HepG2 (cell line): ENCODE measurements around the gene C14orf93. TPM values are rescaled to one million over a fixed set of nuclear protein-coding genes. Genes with fewer than 3 reads are reported as not detected.

Source experiments
- ARID4A ChIP-seq: sonication (generic); formaldehyde crosslinking; IDR thresholded peaks from 2 replicates; pipeline ENCODE4 v1.5.0; 2020; ENCODE audit warnings: mild to moderate bottlenecking, missing genetic modification reagents, borderline replicate concordance
- CBX1 ChIP-seq: IDR thresholded peaks from one replicate; pipeline ENCODE4 v1.6.1; 2016; ENCODE audit warnings: antibody characterized with exemption, low read depth
- CHCHD3 ChIP-seq: sonication (generic); formaldehyde crosslinking; IDR thresholded peaks from 2 replicates; pipeline ENCODE4 v1.8.0; 2022; ENCODE audit warnings: mild to moderate bottlenecking, missing genetic modification reagents, moderate library complexity
- CREM ChIP-seq, 2 experiments: sonication (generic) in 1 of 2; formaldehyde crosslinking in 1 of 2; IDR thresholded peaks; 2 replicates each; pipeline versions ENCODE4 v1.4.0 to v1.6.1; 2016 to 2020; ENCODE audit warnings: antibody characterized with exemption in 1 of 2, mild to moderate bottlenecking in 1 of 2, missing genetic modification reagents in 1 of 2
- ESRRA ChIP-seq: sonication (generic); formaldehyde crosslinking; IDR thresholded peaks from 2 replicates; pipeline ENCODE4 v1.5.1; 2020; ENCODE audit warnings: mild to moderate bottlenecking, low read depth, missing genetic modification reagents
- FOXO1 ChIP-seq: sonication (generic); formaldehyde crosslinking; IDR thresholded peaks from 2 replicates; pipeline ENCODE4 v1.4.0; 2020; ENCODE audit warnings: missing genetic modification reagents
- GZF1 ChIP-seq: sonication (generic); formaldehyde crosslinking; IDR thresholded peaks from 2 replicates; pipeline ENCODE4 v1.5.1; 2020; ENCODE audit warnings: mild to moderate bottlenecking, missing genetic modification reagents
- IKZF1 ChIP-seq: fragments of 450-650 bp; IDR thresholded peaks from 2 replicates; pipeline ENCODE4 v1.7.1; 2016
- KDM6A ChIP-seq: IDR thresholded peaks from 2 replicates; pipeline ENCODE4 v1.6.1; 2016; ENCODE audit warnings: low read depth
- MED1 ChIP-seq: sonication (generic); formaldehyde crosslinking; IDR thresholded peaks from 2 replicates; pipeline ENCODE4 v1.4.0; 2020; ENCODE audit warnings: missing genetic modification reagents
- MEIS1 ChIP-seq: sonication (generic); formaldehyde crosslinking; IDR thresholded peaks from 2 replicates; pipeline ENCODE4 v1.9.0; 2021; ENCODE audit warnings: mild to moderate bottlenecking, missing genetic modification reagents, moderate library complexity, borderline replicate concordance
- POLR2AphosphoS2 ChIP-seq: IDR thresholded peaks from 2 replicates; pipeline ENCODE4 v1.6.1; 2011; ENCODE audit warnings: low read depth, low read length, improper control_type of control experiment
- PRPF4 ChIP-seq: fragments of 200-400 bp; formaldehyde crosslinking; IDR thresholded peaks from 2 replicates; pipeline ENCODE4 v1.6.1; 2016; ENCODE audit warnings: low read length, low read depth; ENCODE audit not compliant: poor library complexity, severe bottlenecking
- RAD51 ChIP-seq: fragments of 450-650 bp; IDR thresholded peaks from 2 replicates; pipeline ENCODE4 v1.6.1; 2016; ENCODE audit warnings: borderline replicate concordance
- RARG ChIP-seq: sonication (generic); formaldehyde crosslinking; IDR thresholded peaks from 2 replicates; pipeline ENCODE4 v1.4.0; 2020; ENCODE audit warnings: low read depth, mild to moderate bottlenecking, missing genetic modification reagents
- TEAD2 ChIP-seq: sonication (generic); formaldehyde crosslinking; IDR thresholded peaks from 2 replicates; pipeline ENCODE4 v1.9.0; 2021; ENCODE audit warnings: missing genetic modification reagents
- U2AF2 ChIP-seq: fragments of 200-400 bp; formaldehyde crosslinking; IDR thresholded peaks from 2 replicates; pipeline ENCODE4 v1.6.1; 2017; ENCODE audit warnings: low read depth, mild to moderate bottlenecking, low read length
- ZNF354B ChIP-seq: sonication (generic); formaldehyde crosslinking; IDR thresholded peaks from 2 replicates; pipeline ENCODE4 v1.8.0; 2022; ENCODE audit warnings: mild to moderate bottlenecking, missing genetic modification reagents
- ZNF672 ChIP-seq: sonication (generic); formaldehyde crosslinking; IDR thresholded peaks from 2 replicates; pipeline ENCODE4 v1.8.1; 2022; ENCODE audit warnings: missing genetic modification reagents
- ZNF687 ChIP-seq: sonication (generic); formaldehyde crosslinking; IDR thresholded peaks from 2 replicates; pipeline ENCODE4 v1.5.1; 2020; ENCODE audit warnings: mild to moderate bottlenecking, missing genetic modification reagents, moderate library complexity
- polyA plus RNA-seq, 8 experiments: library from polyadenylated mRNA; depleted of rRNA in 3 of 8; stranded (reverse) in 7 of 8; unstranded in 1 of 8; fragments of >200 nt; fragmentation: Illumina TruSeq in 4 of 8; extraction: Trizol in 4 of 8; gene quantifications; 2 replicates each; pipeline versions ENCODE4 v1.2.1 to v1.2.3, GENCODE V29; 2011 to 2016; ENCODE audit warnings: low read depth in 4 of 8, missing spikeins in 1 of 8, mixed read lengths in 1 of 8; ENCODE audit not compliant: insufficient read depth in 1 of 8
- total RNA-seq, 5 experiments: library from RNA; depleted of rRNA; stranded (reverse); fragments of >200 nt; fragmentation: Illumina TruSeq; extraction: Trizol; gene quantifications; 2 replicates each; pipeline ENCODE4 v1.2.3, GENCODE V29; 2016; ENCODE audit warnings: low read depth in 1 of 5
- TF ChIP-seq, protein P1 (sequence below): sonication (generic); formaldehyde crosslinking; IDR thresholded peaks from 2 replicates; pipeline ENCODE4 v1.4.0; 2020; ENCODE audit warnings: missing genetic modification reagents
- TF ChIP-seq, protein P2 (sequence below), 2 experiments: fragments of 450-650 bp in 1 of 2; sonication (generic) in 1 of 2; formaldehyde crosslinking; IDR thresholded peaks; 2 replicates each; pipeline versions ENCODE4 v1.5.0 to v1.8.0; 2020 to 2022; ENCODE audit warnings: mild to moderate bottlenecking in 1 of 2, missing genetic modification reagents in 1 of 2

The C14orf93 gene
- total and polyA plus RNA-seq, 2 of the 13 experiments (the other 11 are each of a cell fraction or from before 2014, with no cell fraction given): 11.4 to 22.5 TPM

DNA sequence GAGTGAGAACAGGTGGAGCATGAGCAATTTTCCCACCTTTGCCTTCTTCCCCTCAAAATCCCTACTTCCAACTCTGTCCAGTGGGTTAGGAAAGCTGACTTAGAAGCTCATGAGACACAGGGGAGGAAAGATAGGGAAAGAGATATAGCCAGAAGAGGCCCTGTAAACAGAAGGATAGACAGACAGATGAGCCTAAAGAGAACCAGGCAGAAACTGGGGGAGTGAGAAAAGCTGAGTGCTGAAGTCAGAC is 32.6 kb downstream of the C14orf93 start (continued):
- TF ChIP-seq ZNF687 (CRISPR knock-in tag): no peak
- TF ChIP-seq CHCHD3 (CRISPR knock-in tag): no peak
- TF ChIP-seq ESRRA (CRISPR knock-in tag): no peak
- TF ChIP-seq, protein P1, sequence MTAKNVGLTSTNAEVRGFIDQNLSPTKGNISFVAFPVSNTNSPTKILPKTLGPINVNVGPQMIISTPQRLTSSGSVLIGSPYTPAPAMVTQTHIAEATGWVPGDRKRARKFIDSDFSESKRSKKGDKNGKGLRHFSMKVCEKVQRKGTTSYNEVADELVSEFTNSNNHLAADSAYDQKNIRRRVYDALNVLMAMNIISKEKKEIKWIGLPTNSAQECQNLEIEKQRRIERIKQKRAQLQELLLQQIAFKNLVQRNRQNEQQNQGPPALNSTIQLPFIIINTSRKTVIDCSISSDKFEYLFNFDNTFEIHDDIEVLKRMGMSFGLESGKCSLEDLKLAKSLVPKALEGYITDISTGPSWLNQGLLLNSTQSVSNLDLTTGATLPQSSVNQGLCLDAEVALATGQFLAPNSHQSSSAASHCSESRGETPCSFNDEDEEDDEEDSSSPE (CRISPR knock-in tag): no peak
- no peak for TF ChIP-seq MEIS1 (CRISPR knock-in tag)
- no peak for TF ChIP-seq TEAD2 (CRISPR knock-in tag)
- TF ChIP-seq KDM6A (CRISPR knock-in tag): no peak
- TF ChIP-seq GZF1 (CRISPR knock-in tag): no peak; the same call in 1 of the 2 replicates
- no peak for TF ChIP-seq RARG (CRISPR knock-in tag)
- TF ChIP-seq CBX1: no peak
- TF ChIP-seq CREM (IDR thresholded peaks at IDR 0.05): no peak
- TF ChIP-seq CREM (CRISPR knock-in tag; IDR thresholded peaks at IDR 0.05): no peak
- TF ChIP-seq MED1 (CRISPR knock-in tag): no peak
- no peak for TF ChIP-seq U2AF2
- TF ChIP-seq, protein P2, sequence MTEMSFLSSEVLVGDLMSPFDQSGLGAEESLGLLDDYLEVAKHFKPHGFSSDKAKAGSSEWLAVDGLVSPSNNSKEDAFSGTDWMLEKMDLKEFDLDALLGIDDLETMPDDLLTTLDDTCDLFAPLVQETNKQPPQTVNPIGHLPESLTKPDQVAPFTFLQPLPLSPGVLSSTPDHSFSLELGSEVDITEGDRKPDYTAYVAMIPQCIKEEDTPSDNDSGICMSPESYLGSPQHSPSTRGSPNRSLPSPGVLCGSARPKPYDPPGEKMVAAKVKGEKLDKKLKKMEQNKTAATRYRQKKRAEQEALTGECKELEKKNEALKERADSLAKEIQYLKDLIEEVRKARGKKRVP (CRISPR knock-in tag; IDR thresholded peaks at IDR 0.05): peak in 1 of 2 experiments; percentile 62; a peak in 1 of 4 replicates
- no peak for TF ChIP-seq RAD51
- TF ChIP-seq ZNF672 (CRISPR knock-in tag): no peak
- TF ChIP-seq ARID4A: no peak
- TF ChIP-seq ZNF354B (CRISPR knock-in tag): no peak
- no peak for TF ChIP-seq FOXO1 (CRISPR knock-in tag)
- TF ChIP-seq PRPF4: peak; percentile 31
- TF ChIP-seq POLR2AphosphoS2: no peak
- TF ChIP-seq IKZF1: no peak
